Measurements from ENCODE around the gene FAM98C. TPM values are rescaled to one million over a fixed set of nuclear protein-coding genes. Genes with fewer than 3 reads are reported as not detected.
"Not testable (repeated sequence)": the region's sequence is repeated elsewhere in the genome, so short reads cannot be mapped to it uniquely, and the experiment has no call there.

FAM98C gene
- total RNA-seq, 1 donor from 2014 or later: 11.8 TPM

DNA sequence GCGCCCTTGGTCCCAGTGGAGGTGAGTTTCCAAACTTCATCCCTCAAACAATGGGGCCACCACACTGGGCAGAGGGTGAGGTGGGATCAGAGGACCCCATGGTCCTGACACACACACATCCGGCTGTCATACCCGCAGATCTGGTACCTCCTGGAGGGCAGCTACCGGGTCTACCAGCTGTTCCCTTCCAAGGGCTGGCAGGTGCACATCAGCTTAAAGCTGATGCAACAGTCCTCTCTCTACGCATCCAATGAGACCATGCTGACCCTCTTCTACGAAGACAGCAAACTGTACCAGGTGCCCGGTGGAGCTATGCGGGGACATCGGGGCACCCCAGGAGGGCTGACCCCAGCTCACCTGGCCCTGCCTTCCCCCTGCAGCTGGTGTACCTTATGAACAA lies 42.5 kb upstream of the FAM98C start:
- H3K36me3 Mint-ChIP-seq (ENCODE audit: low read depth): no peaks in the 10 kb centered on the region
- peaks cover 69% of the 10 kb centered on the region for H3K27me3 Mint-ChIP-seq (ENCODE audit: low read depth)
- peak overlapping the region; percentile 85 for H3K4me3 Mint-ChIP-seq
- H3K27ac Mint-ChIP-seq (ENCODE audit: unreplicated experiment): no peak overlapping the region
- TF ChIP-seq, protein P1, sequence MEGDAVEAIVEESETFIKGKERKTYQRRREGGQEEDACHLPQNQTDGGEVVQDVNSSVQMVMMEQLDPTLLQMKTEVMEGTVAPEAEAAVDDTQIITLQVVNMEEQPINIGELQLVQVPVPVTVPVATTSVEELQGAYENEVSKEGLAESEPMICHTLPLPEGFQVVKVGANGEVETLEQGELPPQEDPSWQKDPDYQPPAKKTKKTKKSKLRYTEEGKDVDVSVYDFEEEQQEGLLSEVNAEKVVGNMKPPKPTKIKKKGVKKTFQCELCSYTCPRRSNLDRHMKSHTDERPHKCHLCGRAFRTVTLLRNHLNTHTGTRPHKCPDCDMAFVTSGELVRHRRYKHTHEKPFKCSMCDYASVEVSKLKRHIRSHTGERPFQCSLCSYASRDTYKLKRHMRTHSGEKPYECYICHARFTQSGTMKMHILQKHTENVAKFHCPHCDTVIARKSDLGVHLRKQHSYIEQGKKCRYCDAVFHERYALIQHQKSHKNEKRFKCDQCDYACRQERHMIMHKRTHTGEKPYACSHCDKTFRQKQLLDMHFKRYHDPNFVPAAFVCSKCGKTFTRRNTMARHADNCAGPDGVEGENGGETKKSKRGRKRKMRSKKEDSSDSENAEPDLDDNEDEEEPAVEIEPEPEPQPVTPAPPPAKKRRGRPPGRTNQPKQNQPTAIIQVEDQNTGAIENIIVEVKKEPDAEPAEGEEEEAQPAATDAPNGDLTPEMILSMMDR (conservative IDR thresholded peaks at IDR 0.05): no peak
- H3K4me1 Mint-ChIP-seq: peaks cover 9% of the 10 kb centered on the region
- DNase-seq (ENCODE audit: low read depth, low spot score): no peak
- no peaks in the 10 kb centered on the region for H3K9me3 Mint-ChIP-seq

DNA sequence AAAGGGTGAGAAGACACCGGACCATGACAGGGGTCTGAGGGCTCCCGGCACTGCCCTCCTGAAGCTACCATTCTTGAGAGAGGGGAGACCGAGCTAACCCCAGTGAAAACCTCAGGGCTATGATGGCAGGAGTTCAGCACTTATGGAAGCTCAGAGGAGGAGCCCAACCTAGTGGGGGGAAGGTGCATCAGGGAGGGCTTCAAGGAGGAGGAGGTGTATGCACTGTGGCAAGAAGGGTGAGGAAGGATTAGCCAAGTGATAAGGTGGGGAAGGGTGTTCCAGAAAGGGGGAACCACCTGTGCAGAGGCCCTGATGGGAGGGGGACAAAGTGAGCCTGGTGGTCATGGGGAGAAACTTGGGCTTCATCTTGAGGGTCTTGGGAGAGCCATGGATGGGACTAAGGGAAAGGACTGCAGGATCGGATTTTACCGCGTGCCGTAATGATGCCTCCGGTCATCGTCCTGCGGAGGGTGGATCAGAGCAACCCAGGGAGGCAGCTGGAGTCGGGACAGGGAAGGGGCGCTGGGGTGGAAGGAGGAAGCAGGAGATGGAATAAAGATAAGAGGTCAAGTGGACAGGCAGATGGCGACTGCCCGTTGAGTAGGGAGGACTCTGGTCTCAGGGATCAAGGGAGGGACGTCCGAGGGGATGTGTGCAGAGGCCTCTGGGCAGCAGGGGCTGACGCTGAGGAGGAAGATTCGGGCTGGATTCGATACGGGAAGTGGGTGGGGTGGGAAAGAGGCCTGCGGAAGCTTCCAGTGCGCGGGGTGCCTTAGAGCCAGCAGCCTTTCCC lies 41.9 kb upstream of the FAM98C start:
- Mint-ChIP-seq H3K27me3 (ENCODE audit: low read depth) (peaks cover 67% of the 10 kb centered on the region), H3K9me3 (no peaks in the 10 kb centered on the region), H3K4me3 (peak overlapping the region; percentile 85), H3K4me1 (peaks cover 9% of the 10 kb centered on the region), H3K36me3 (ENCODE audit: low read depth) (no peaks in the 10 kb centered on the region), H3K27ac (ENCODE audit: unreplicated experiment) (no peak overlapping the region)
- TF ChIP-seq, protein P1 (conservative IDR thresholded peaks at IDR 0.05): no peak
- DNase-seq (ENCODE audit: low read depth, low spot score): no peak

DNA sequence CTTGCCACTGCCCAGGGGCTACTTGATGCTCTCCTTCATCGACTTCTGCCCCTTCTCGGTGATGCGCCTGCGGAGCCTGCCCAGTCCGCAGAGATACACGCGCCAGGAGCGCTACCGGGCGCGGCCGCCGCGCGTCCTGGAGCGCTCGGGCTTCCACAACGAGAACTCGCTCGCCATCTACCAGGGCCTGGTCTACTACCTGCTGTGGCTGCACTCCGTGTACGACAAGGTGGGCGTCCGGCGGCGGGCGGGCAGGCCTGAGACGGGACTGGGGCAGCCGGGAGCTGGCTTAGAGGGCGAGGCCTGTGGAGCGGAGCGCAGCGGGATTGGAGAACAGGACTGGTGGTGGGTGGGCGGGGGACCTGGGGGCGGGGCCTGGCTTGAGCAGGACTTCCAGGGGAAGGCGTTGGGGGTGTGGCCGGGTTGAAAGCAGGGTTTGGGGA lies 41.2 kb upstream of the FAM98C start:
- Mint-ChIP-seq H3K27me3 (ENCODE audit: low read depth) (peaks cover 61% of the 10 kb centered on the region), H3K9me3 (no peaks in the 10 kb centered on the region), H3K36me3 (ENCODE audit: low read depth) (no peaks in the 10 kb centered on the region), H3K4me1 (peaks cover 9% of the 10 kb centered on the region), H3K27ac (ENCODE audit: unreplicated experiment) (no peak overlapping the region), H3K4me3 (peak overlapping the region; percentile 85)
- TF ChIP-seq, protein P1 (conservative IDR thresholded peaks at IDR 0.05): peak; percentile 48
- DNase-seq (ENCODE audit: low read depth, low spot score): peak; percentile 65

DNA sequence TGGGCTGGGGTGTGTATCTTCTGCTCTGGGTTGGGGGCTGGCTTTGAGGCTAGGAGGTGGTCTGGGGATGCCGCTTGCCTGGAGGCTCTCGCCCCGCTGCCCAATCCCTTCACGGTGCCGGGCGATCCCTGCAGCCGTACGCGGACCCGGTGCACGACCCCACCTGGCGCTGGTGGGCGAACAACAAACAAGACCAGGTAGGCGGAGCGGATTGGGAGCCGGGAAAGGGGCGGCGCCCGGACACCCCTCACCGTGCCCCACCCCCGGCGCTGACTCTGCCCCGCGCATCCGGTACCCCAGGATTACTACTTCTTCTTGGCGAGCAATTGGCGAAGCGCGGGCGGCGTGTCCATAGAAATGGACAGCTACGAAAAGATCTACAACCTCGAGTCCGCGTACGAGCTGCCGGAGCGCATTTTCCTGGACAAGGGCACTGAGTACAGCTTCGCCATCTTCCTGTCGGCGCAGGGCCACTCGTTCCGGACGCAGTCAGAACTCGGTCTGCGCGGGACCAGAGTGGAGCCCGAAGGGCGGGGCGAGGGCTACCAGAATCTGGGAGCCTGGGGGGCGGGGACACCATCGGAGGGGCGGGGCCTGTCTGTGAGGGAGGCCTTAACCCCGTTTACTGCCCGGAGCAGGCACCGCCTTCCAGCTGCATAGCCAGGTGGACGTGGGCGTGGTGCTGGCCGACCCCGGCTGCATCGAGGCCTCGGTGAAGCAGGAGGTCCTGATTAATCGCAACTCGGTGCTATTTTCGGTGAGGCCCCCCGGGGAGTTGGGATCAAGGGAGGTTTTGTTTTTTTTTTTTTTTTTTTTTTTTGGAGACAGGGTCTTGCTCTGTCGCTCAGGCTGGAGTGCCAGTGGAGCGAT lies 40.6 kb upstream of the FAM98C start:
- TF ChIP-seq, protein P1 (conservative IDR thresholded peaks at IDR 0.05): no peak
- peaks cover 9% of the 10 kb centered on the region for H3K4me1 Mint-ChIP-seq
- no peaks in the 10 kb centered on the region for H3K9me3 Mint-ChIP-seq
- DNase-seq (ENCODE audit: low read depth, low spot score): peak; percentile 63
- H3K4me3 Mint-ChIP-seq: peak overlapping the region; percentile 85
- no peak overlapping the region for H3K27ac Mint-ChIP-seq (ENCODE audit: unreplicated experiment)
- H3K36me3 Mint-ChIP-seq (ENCODE audit: low read depth): no peaks in the 10 kb centered on the region
- H3K27me3 Mint-ChIP-seq (ENCODE audit: low read depth): peaks cover 58% of the 10 kb centered on the region

DNA sequence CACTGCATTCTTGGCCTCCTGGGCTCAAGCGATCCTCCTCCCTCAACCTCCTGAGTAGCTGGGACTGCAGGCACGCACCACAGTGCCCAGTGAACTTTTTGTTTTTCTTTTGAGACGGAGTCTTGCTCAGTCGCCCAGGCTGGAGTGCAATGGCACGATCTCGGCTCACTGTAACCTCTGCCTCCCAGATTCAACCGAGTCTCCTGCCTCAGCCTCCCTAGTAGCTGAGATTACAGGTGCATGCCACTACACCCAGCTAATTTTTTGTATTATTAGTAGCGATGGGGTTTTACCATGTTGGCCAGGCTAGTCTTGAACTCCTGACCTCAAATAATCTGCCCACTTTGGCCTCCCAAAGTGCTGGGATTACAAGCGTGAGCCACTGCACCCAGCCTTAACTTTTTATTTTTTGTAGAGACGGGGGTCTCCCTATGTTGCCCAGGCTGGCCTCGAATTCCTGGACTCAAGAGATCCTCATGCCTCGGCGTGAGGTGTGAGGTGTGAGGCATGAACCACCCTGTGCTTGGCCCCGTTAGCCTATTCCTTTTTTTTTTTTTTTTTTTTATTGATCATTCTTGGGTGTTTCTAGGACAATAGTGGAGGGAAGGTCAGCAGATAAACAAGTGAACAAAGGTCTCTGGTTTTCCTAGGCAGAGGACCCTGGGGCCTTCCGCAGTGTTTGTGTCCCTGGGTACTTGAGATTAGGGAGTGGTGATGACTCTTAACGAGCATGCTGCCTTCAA lies 39.8 kb upstream of the FAM98C start:
- not testable (repeated sequence) for H3K9me3 Mint-ChIP-seq; H3K36me3 Mint-ChIP-seq (ENCODE audit: low read depth); DNase-seq (ENCODE audit: low read depth, low spot score); H3K4me1 Mint-ChIP-seq; H3K27ac Mint-ChIP-seq (ENCODE audit: unreplicated experiment)
- Mint-ChIP-seq H3K27me3 (ENCODE audit: low read depth) (peaks cover 52% of the 10 kb centered on the region), H3K4me3 (peak overlapping the region; percentile 56)

Measured in neural crest cell (in vitro differentiated cells).